GM12878 (cell line): ENCODE measurements around the gene PRR29. TPM values are rescaled to one million over a fixed set of nuclear protein-coding genes. Genes with fewer than 3 reads are reported as not detected.

ENCODE experiments used
- ATAC-seq: fragments of 200-7000 bp; cut with Tn5 transposase; 3 replicates; pipeline ENCODE4 v1.9.1; 2020; ENCODE audit warnings: mild to moderate bottlenecking, moderate library complexity
- BruUV-seq: library from RNA; stranded (reverse); fragments of 400-500 nt; replicated peaks from 2 replicates; lab custom pipeline; 2021; lab: Mats Ljungman, UMichigan
- CTCF ChIA-PET: fragments of 300-600 bp; sonication (Branson Sonifier 250); formaldehyde crosslinking; extraction: SDS; loops from one replicate; lab custom pipeline; 2021; ENCODE audit warnings: inconsistent platforms; lab: Yijun Ruan, JAX
- POLR2A ChIA-PET: fragments of 350-600 bp; formaldehyde crosslinking; extraction: SDS; loops from one replicate; lab custom pipeline; 2021; ENCODE audit warnings: inconsistent platforms; lab: Charles Lee
- RAD21 ChIA-PET: fragments of 300-600 bp; sonication (Branson Sonifier 250); formaldehyde crosslinking; loops from one replicate; lab custom pipeline; 2023; ENCODE audit warnings: antibody characterized with exemption; ENCODE audit not compliant: unreplicated experiment; lab: Charles Lee
- SMC1A ChIA-PET: fragments of 300-600 bp; sonication (Branson Sonifier 250); formaldehyde crosslinking; loops from one replicate; lab custom pipeline; 2023; ENCODE audit not compliant: unreplicated experiment, uncharacterized antibody; lab: Charles Lee
- DNase-seq: peaks from one replicate; pipeline ENCODE4 v3.0.0-alpha.2; 2011; ENCODE audit warnings: low read depth, low spot score
- FAIRE-seq: peaks from 3 replicates; lab custom pipeline; 2011; peaks lifted over from hg19 to GRCh38; lab: Jason Lieb, UNC
- H2AFZ ChIP-seq: 2 replicates; pipeline ENCODE4 v1.6.0; 2011; ENCODE audit warnings: low read depth, low read length, control low read depth; ENCODE audit not compliant: control insufficient read depth
- H3K27ac ChIP-seq: 2 replicates; pipeline ENCODE4 v1.5.1; 2011; ENCODE audit warnings: control low read depth; ENCODE audit not compliant: control insufficient read depth, insufficient read depth
- H3K27me3 ChIP-seq, 2 experiments: replicated peaks in 1 of 2; 2 replicates each; pipeline versions ENCODE4 v1.6.0 to v1.6.1; 2011; ENCODE audit warnings: low read length in 1 of 2; ENCODE audit not compliant: control insufficient read depth in 2 of 2, insufficient read depth in 2 of 2
- H3K36me3 ChIP-seq, 2 experiments: 2 replicates each; pipeline ENCODE4 v1.5.1; 2011; ENCODE audit warnings: low read length in 1 of 2; ENCODE audit not compliant: control insufficient read depth in 2 of 2, insufficient read depth in 2 of 2
- H3K4me1 ChIP-seq: 2 replicates; pipeline ENCODE4 v1.6.1; 2011; ENCODE audit warnings: mild to moderate bottlenecking, low read length, moderate library complexity, mixed read lengths; ENCODE audit not compliant: control insufficient read depth, insufficient read depth
- H3K4me2 ChIP-seq: 2 replicates; pipeline ENCODE4 v1.6.0; 2011; ENCODE audit warnings: control low read depth; ENCODE audit not compliant: control insufficient read depth, insufficient read depth
- H3K4me3 ChIP-seq: fragments of 200-600 bp; sonication (generic); 2 replicates; pipeline ENCODE4 v1.5.1; 2016
- H3K79me2 ChIP-seq: 2 replicates; pipeline ENCODE4 v1.6.0; 2011; ENCODE audit warnings: low read length; ENCODE audit not compliant: control insufficient read depth, insufficient read depth
- H3K9ac ChIP-seq: 2 replicates; pipeline ENCODE4 v1.8.0; 2011; ENCODE audit warnings: low read length, control low read depth, mixed read lengths; ENCODE audit not compliant: control insufficient read depth, insufficient read depth
- H3K9me3 ChIP-seq: replicated peaks from 3 replicates; pipeline ENCODE4 v1.5.1; 2011; ENCODE audit warnings: mild to moderate bottlenecking, low read length; ENCODE audit not compliant: control insufficient read depth, insufficient read depth
- H4K20me1 ChIP-seq: 2 replicates; pipeline ENCODE4 v1.6.0; 2011; ENCODE audit not compliant: control insufficient read depth, insufficient read depth
- NBN ChIP-seq: fragments of 450-650 bp; IDR thresholded peaks from 2 replicates; pipeline ENCODE4 v1.6.1; 2016
- NFIC ChIP-seq: IDR thresholded peaks from 2 replicates; pipeline ENCODE4 v1.6.1; 2012; ENCODE audit warnings: low read depth, mild to moderate bottlenecking, inconsistent platforms, low read length, moderate library complexity
- NFXL1 ChIP-seq: fragments of 450-650 bp; IDR thresholded peaks from 2 replicates; pipeline ENCODE4 v1.6.1; 2017; ENCODE audit warnings: antibody characterized with exemption, mild to moderate bottlenecking, borderline replicate concordance
- SP1 ChIP-seq: IDR thresholded peaks from one replicate; pipeline ENCODE4 v1.6.1; 2011; ENCODE audit warnings: low read depth, low read length
- SUZ12 ChIP-seq: fragments of 200-600 bp; sonication (generic); IDR thresholded peaks from one replicate; pipeline ENCODE4 v1.6.1; 2018; ENCODE audit warnings: antibody characterized with exemption, mild to moderate bottlenecking; ENCODE audit not compliant: unreplicated experiment
- WGBS: methylation state at CpG from one replicate; pipeline ENCODE4 v1.1.6; 2016; ENCODE audit warnings: low lambda C conversion rate; ENCODE audit not compliant: insufficient replicate concordance, insufficient coverage; ENCODE audit errors: missing lambda C conversion rate; 5-methylcytosine and 5-hydroxymethylcytosine counted together
- in situ Hi-C: fragments of 300-500 bp; cut with MboI; formaldehyde crosslinking; loops from 9 replicates; pipeline ENCODE4 v1.14.3; 2018; ENCODE audit warnings: mixed read lengths
- intact Hi-C: fragments of 100-400 bp; cut with micrococcal nuclease; formaldehyde crosslinking; loops from one replicate; pipeline ENCODE4 v1.14.2; 2022; ENCODE audit not compliant: unreplicated experiment
- polyA plus RNA-seq, 11 experiments: library from polyadenylated mRNA; depleted of rRNA in 4 of 11; unstranded in 6 of 11; stranded (reverse) in 5 of 11; fragments of >200 nt; fragmentation: Nextera tagmentation in 4 of 11; fragmentation: Illumina TruSeq in 1 of 11; extraction: Ambion mirVana in 4 of 11; extraction: Trizol in 1 of 11; gene quantifications; 1 replicate in 1 of 11; 2 replicates in 10 of 11; pipeline versions ENCODE4 v1.2.1 to v1.2.3, GENCODE V29; 2011 to 2016; ENCODE audit warnings: inconsistent platforms in 2 of 11, missing spikeins in 2 of 11, low read depth in 1 of 11
- total RNA-seq, 4 experiments: library from RNA; depleted of rRNA in 3 of 4; stranded (reverse); fragments of >200 nt in 3 of 4; fragmentation: Illumina TruSeq in 1 of 4; extraction: Trizol in 1 of 4; gene quantifications; 2 replicates each; pipeline versions ENCODE4 v1.2.1 to v1.2.3, GENCODE V29; 2013 to 2021

The PRR29 gene
- total and polyA plus RNA-seq, 10 of the 15 experiments (the other 5 are each of a cell fraction or from before 2014, with no cell fraction given): 0.01 to 2.4 (median 0.18) TPM; not detected in 3

- DNase-seq (no peak), FAIRE-seq (no peak)
- SMC1A ChIA-PET: interaction anchor here (1.0 kb wide), 1 partner anchor 79 kb away, joined by 4 read pairs; no protein-coding TSS in a partner anchor
- TF ChIP-seq NBN (no peak), NFIC (peak; percentile 35; the same call in 1 of the 2 replicates), SUZ12 (no peak), SP1 (peak; percentile 1), NFXL1 (no peak)
- TF ChIP-seq, all 136 proteins: peak for 2
- Histone ChIP-seq H3K4me2 (peak overlapping the region; percentile 97), H3K27ac (no peak overlapping the region), H3K9ac (no peak overlapping the region), H3K79me2 (no peaks in the 10 kb centered on the region), H4K20me1 (no peaks in the 10 kb centered on the region), H3K36me3 (peaks cover 0 to 12% of the 10 kb centered on the region in 2 experiments; a peak in 3 of 4 replicates), H3K9me3 (no peaks in the 10 kb centered on the region), H2AFZ (peak overlapping the region; percentile 95; the same call in 1 of the 2 replicates), H3K27me3 (peaks cover 3 to 7% of the 10 kb centered on the region in 2 experiments; a peak in 3 of 4 replicates), H3K4me3 (peak overlapping the region; percentile 79; the same call in 1 of the 2 replicates), H3K4me1 (peaks cover 4% of the 10 kb centered on the region)
- WGBS: 13% methylated on average over 33 of the region's 33 CpGs
- peak; percentile 13 for ATAC-seq
- intact Hi-C loops: no loop called here
- in situ Hi-C loops: no loop called here
- CTCF ChIA-PET: interaction anchor here (1.1 to 1.8 kb wide), 3 partner anchors 17 to 135 kb away, joined by 3 to 6 read pairs (median 5); no protein-coding TSS in a partner anchor
- RAD21 ChIA-PET: interaction anchor here (0.6 to 0.8 kb wide), 3 partner anchors 12 to 135 kb away, joined by 3 read pairs; no protein-coding TSS in a partner anchor
- POLR2A ChIA-PET: no interaction called here
- BruUV-seq: no TSS peak
Observed at GRCh38 chr17:63998721-63999679, 849 bp downstream of the PRR29 start.
